HCT116 (cell line): ENCODE data around the gene CCK. TPM values are rescaled to one million over a fixed set of nuclear protein-coding genes. Genes with fewer than 3 reads are reported as not detected.

ENCODE experiments used
- ATAC-seq: fragments of 200-7000 bp; cut with Tn5 transposase; 2 replicates; pipeline ENCODE4 v1.9.1; 2020; ENCODE audit warnings: mild to moderate bottlenecking, moderate library complexity
- BruUV-seq: library from RNA; stranded (reverse); fragments of 400-500 nt; replicated peaks from 2 replicates; lab custom pipeline; 2021; lab: Mats Ljungman, UMichigan
- CTCF ChIA-PET: fragments of 300-600 bp; sonication (Branson Sonifier 250); formaldehyde crosslinking; loops from one replicate; lab custom pipeline; 2021; ENCODE audit warnings: antibody characterized with exemption; lab: Charles Lee
- POLR2A ChIA-PET: fragments of 300-600, 350-600 bp; sonication (Branson Sonifier 250); formaldehyde crosslinking; loops from one replicate; lab custom pipeline; 2021; ENCODE audit warnings: antibody characterized with exemption; lab: Charles Lee
- RAD21 ChIA-PET, 2 experiments: fragments of 300-600 bp; sonication (Branson Sonifier 250); formaldehyde crosslinking; loops; one replicate each; lab custom pipeline; 2023; ENCODE audit warnings: low total read pairs in 2 of 2; ENCODE audit not compliant: uncharacterized antibody in 2 of 2, unreplicated experiment in 2 of 2, low non-redundant PET in 1 of 2; lab: Charles Lee
- DNase-seq: peaks from one replicate; pipeline ENCODE4 v3.0.0-alpha.2; 2010; ENCODE audit warnings: low read depth, low spot score
- H2AFZ ChIP-seq: fragments of 200-600 bp; shearing (Covaris generic), sonication (generic); 2 replicates; pipeline ENCODE4 v1.6.1; 2017; ENCODE audit warnings: low read depth, mixed run types, mixed read lengths, antibody characterized with exemption, low read length; ENCODE audit not compliant: poor library complexity, severe bottlenecking
- H3K27ac ChIP-seq: 2 replicates; pipeline ENCODE4 v1.5.1; 2012; ENCODE audit warnings: low read depth, low read length
- H3K27me3 ChIP-seq: fragments of 200-600 bp; sonication (generic); 2 replicates; pipeline ENCODE4 v1.6.1; 2016; ENCODE audit warnings: mixed run types, low read length, mixed read lengths; ENCODE audit not compliant: insufficient read depth
- H3K36me3 ChIP-seq, 2 experiments: fragments of 200-500 bp in 1 of 2; fragments of 200-600 bp in 1 of 2; sonication (Bioruptor generic) in 1 of 2; sonication (generic) in 1 of 2; 2 replicates each; pipeline versions ENCODE4 v1.5.1 to v1.6.1; 2014 to 2016; ENCODE audit warnings: low read length in 2 of 2, inconsistent platforms in 1 of 2, mixed read lengths in 1 of 2, mixed run types in 1 of 2; ENCODE audit not compliant: insufficient read depth in 2 of 2, control insufficient read depth in 1 of 2
- H3K4me1 ChIP-seq, 2 experiments: fragments of 200-600 bp in 1 of 2; sonication (generic) in 1 of 2; 2 replicates each; pipeline versions ENCODE4 v1.5.1 to v1.6.1; 2012 to 2017; ENCODE audit warnings: low read length in 2 of 2, inconsistent platforms in 1 of 2, mild to moderate bottlenecking in 1 of 2, mixed read lengths in 1 of 2, mixed run types in 1 of 2, moderate library complexity in 1 of 2; ENCODE audit not compliant: insufficient read depth in 2 of 2, control insufficient read depth in 1 of 2
- H3K4me2 ChIP-seq: fragments of 200-600 bp; sonication (generic); 2 replicates; pipeline ENCODE4 v1.6.1; 2017; ENCODE audit warnings: mixed run types, low read length, mixed read lengths
- H3K4me3 ChIP-seq, 2 experiments: fragments of 200-600 bp in 1 of 2; sonication (generic) in 1 of 2; replicated peaks in 1 of 2; 2 replicates each; pipeline ENCODE4 v1.5.1; 2011 to 2016; ENCODE audit warnings: low read length in 2 of 2, control low read depth in 1 of 2, low read depth in 1 of 2, mild to moderate bottlenecking in 1 of 2, mixed read lengths in 1 of 2, mixed run types in 1 of 2
- H3K79me2 ChIP-seq: fragments of 200-600 bp; sonication (generic); 2 replicates; pipeline ENCODE4 v1.6.1; 2017; ENCODE audit warnings: mild to moderate bottlenecking, mixed run types, low read length, moderate library complexity, mixed read lengths; ENCODE audit not compliant: insufficient read depth
- H3K9ac ChIP-seq: fragments of 200-600 bp; sonication (generic); 2 replicates; pipeline ENCODE4 v1.6.1; 2016; ENCODE audit warnings: low read length, mixed read lengths
- H3K9me2 ChIP-seq: fragments of 200-600 bp; sonication (generic), shearing (Covaris generic); 2 replicates; pipeline ENCODE4 v1.6.1; 2017; ENCODE audit warnings: mixed run types, mild to moderate bottlenecking, moderate library complexity; ENCODE audit not compliant: insufficient read depth
- H3K9me3 ChIP-seq, 2 experiments: fragments of 200-500 bp in 1 of 2; fragments of 200-600 bp in 1 of 2; sonication (Bioruptor generic) in 1 of 2; sonication (generic) in 1 of 2; 2 replicates each; pipeline ENCODE4 v1.6.1; 2014 to 2017; ENCODE audit warnings: low read length in 2 of 2, mixed read lengths in 2 of 2, inconsistent platforms in 1 of 2, low read depth in 1 of 2, mild to moderate bottlenecking in 1 of 2, mixed run types in 1 of 2, moderate library complexity in 1 of 2; ENCODE audit not compliant: control insufficient read depth in 1 of 2, insufficient read depth in 1 of 2
- H4K20me1 ChIP-seq: fragments of 200-600 bp; sonication (generic), shearing (Covaris generic); 2 replicates; pipeline ENCODE4 v1.6.1; 2017; ENCODE audit warnings: mixed run types, mild to moderate bottlenecking, moderate library complexity; ENCODE audit not compliant: insufficient read depth
- ATF3 ChIP-seq: IDR thresholded peaks from 2 replicates; pipeline ENCODE4 v1.6.1; 2012
- CEBPB ChIP-seq: IDR thresholded peaks from 2 replicates; pipeline ENCODE4 v1.6.1; 2012; ENCODE audit warnings: low read depth
- RAD21 ChIP-seq: IDR thresholded peaks from 2 replicates; pipeline ENCODE4 v1.6.1; 2012; ENCODE audit warnings: low read depth, mild to moderate bottlenecking
- REST ChIP-seq: IDR thresholded peaks from 2 replicates; pipeline ENCODE4 v1.6.1; 2012; ENCODE audit warnings: low read depth
- ZBTB33 ChIP-seq: IDR thresholded peaks from 2 replicates; pipeline ENCODE4 v1.6.1; 2011; ENCODE audit warnings: mild to moderate bottlenecking, low read length, moderate library complexity; ENCODE audit not compliant: insufficient replicate concordance; ENCODE audit errors: extremely low read depth
- intact Hi-C: fragments of 100-400 bp; cut with micrococcal nuclease; formaldehyde crosslinking; loops from 2 replicates; pipeline ENCODE4 v1.10.0; 2022
- total RNA-seq: library from RNA; stranded (reverse); gene quantifications from one replicate; pipeline ENCODE4 v1.2.1, GENCODE V29; 2021; ENCODE audit not compliant: unreplicated experiment

The CCK gene
- total RNA-seq, 1 experiment from 2014 or later, result 0.32 TPM

- Histone ChIP-seq H3K9ac (no peak overlapping the region), H2AFZ (no peak overlapping the region), H3K4me1 (peaks cover 0 to 5% of the 10 kb centered on the region in 2 experiments; a peak in 1 of 4 replicates), H3K4me2 (no peak overlapping the region), H3K36me3 (peaks cover 4% of the 10 kb centered on the region in 2 experiments; a peak in 2 of 4 replicates), H4K20me1 (no peaks in the 10 kb centered on the region), H3K27me3 (no peaks in the 10 kb centered on the region), H3K79me2 (no peaks in the 10 kb centered on the region), H3K27ac (no peak overlapping the region), H3K9me2 (no peaks in the 10 kb centered on the region), H3K9me3 (no peaks in the 10 kb centered on the region), H3K4me3 (no peak overlapping the region)
- ATAC-seq, result no peak
- ChIA-PET RAD21 (no interaction called here), CTCF (no interaction called here), POLR2A (no interaction called here)
- intact Hi-C loops, result no loop called here
- BruUV-seq, result no TSS peak
- no peak for DNase-seq
- TF ChIP-seq ATF3 (no peak), CEBPB (no peak), ZBTB33 (no peak), REST (no peak), RAD21 (no peak)
These were observed 41.1 kb downstream of the CCK start for GRCh38 chr3:42224658-42225421.
